Esophagus muscularis mucosa (tissue), 3 donors: Measurements from ENCODE around the gene GRM4.

Experiments used
- CTCF ChIP-seq, 3 experiments: fragments of 200-600 bp in 2 of 3; fragments of 450-650 bp in 1 of 3; sonication (generic) in 2 of 3; IDR thresholded peaks; one replicate each; pipeline ENCODE4 v1.5.1; 2017 to 2019; ENCODE audit warnings: antibody characterized with exemption in 3 of 3, mild to moderate bottlenecking in 2 of 3, moderate library complexity in 1 of 3
- POLR2A ChIP-seq: fragments of 450-650 bp; IDR thresholded peaks from one replicate; pipeline ENCODE4 v1.6.1; 2017; ENCODE audit warnings: antibody characterized with exemption, moderate library complexity, mild to moderate bottlenecking, low read depth

- TF ChIP-seq POLR2A, result no peak
- no peak for TF ChIP-seq CTCF (IDR thresholded peaks at IDR 0.05)
These were observed 78.1 kb downstream of the GRM4 start for GRCh38 chr6:34067814-34068213.
